Measurements from ENCODE around the gene TP53I11. TPM values are rescaled to one million over a fixed set of nuclear protein-coding genes. Genes with fewer than 3 reads are reported as not detected.

TP53I11 gene
- total and polyA plus RNA-seq, 8 donors = 45.7 to 95.5 (median 58.2) TPM

DNA sequence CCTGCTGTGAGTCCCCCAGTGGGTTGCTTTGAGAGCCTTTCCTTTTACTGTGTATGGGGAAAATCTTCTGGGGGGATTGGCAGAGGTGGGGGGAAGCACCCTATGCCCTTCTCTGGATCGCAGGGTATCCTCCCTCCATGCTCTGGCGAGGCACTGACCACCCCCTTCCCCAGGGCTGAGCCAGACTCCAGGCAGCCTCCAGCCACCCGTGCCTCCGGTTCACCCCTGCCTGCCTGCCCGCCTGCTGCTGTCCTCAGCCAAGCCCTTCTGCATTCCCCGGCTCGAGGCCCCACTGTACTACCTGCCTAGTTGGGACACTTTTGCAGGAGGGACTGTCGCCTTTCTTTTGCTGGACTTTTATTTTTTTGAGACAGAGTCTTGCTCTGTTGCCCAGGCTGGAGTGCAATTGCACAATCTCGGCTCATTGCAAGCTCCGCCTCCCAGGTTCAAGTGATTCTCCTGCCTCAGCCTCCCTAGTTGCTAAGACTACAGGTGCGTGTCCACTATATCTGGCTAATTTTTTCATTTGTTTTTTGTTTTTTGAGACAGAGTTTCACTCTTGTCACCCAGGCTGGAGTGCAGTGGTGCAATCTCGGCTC, 23.8 kb upstream of the TP53I11 start:
- DNase-seq (no peak), ATAC-seq (no peak)
- no peak overlapping the region for H3K4me3 ChIP-seq
- H3K4me1 ChIP-seq = peaks cover 22 to 35% of the 10 kb centered on the region in 2 donors
- H3K27me3 ChIP-seq = no peaks in the 10 kb centered on the region
- H3K27ac ChIP-seq = no peak overlapping the region
- TF ChIP-seq, protein P1, sequence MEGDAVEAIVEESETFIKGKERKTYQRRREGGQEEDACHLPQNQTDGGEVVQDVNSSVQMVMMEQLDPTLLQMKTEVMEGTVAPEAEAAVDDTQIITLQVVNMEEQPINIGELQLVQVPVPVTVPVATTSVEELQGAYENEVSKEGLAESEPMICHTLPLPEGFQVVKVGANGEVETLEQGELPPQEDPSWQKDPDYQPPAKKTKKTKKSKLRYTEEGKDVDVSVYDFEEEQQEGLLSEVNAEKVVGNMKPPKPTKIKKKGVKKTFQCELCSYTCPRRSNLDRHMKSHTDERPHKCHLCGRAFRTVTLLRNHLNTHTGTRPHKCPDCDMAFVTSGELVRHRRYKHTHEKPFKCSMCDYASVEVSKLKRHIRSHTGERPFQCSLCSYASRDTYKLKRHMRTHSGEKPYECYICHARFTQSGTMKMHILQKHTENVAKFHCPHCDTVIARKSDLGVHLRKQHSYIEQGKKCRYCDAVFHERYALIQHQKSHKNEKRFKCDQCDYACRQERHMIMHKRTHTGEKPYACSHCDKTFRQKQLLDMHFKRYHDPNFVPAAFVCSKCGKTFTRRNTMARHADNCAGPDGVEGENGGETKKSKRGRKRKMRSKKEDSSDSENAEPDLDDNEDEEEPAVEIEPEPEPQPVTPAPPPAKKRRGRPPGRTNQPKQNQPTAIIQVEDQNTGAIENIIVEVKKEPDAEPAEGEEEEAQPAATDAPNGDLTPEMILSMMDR (IDR thresholded peaks at IDR 0.05) = no peak
- intact Hi-C loops (cut with DNase I) = no loop called here
- H3K9me3 ChIP-seq = no peaks in the 10 kb centered on the region
- H3K36me3 ChIP-seq = no peaks in the 10 kb centered on the region

DNA sequence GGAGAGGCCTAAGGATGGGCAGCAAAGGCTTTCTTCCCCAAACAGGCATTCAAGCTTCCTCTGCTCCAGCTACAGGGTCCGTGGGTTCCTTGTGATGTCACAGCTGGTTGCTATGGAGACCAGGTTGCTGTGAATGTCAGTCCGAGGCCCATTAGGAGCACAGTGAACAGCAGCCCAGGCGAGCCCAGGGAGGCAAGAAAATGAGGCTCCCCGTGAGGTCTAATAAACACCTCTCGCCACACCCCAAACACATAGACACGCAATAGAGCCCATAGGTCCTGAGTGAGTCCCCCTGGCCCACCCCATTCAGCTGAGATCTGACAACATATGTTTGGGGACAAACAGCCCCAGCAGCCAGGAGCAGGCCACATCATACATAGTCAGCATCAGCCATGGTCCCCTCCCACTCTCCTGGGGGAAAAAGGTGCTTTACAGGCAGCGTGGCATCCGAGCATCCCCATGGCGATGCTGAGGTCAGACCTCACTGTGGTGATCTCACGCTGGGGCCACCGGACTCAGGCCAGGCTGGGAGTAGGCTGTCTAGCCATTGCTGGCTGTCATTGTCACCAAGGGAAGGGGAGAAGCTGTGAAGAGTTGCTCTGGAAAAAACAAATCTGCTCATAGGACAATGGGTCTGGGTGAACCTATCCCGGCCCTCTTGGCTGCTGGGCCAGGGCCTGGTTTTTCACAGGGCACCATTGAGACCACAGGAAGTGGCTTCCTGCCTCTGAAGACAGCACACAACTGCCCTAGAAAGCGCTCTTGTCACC, 23.1 kb upstream of the TP53I11 start:
- ATAC-seq (no peak), DNase-seq (no peak)
- TF ChIP-seq, protein P1 (IDR thresholded peaks at IDR 0.05) = no peak
- intact Hi-C loops (cut with DNase I) = no loop called here
- Histone ChIP-seq H3K9me3 (no peaks in the 10 kb centered on the region), H3K27ac (no peak overlapping the region), H3K4me1 (peaks cover 15 to 28% of the 10 kb centered on the region in 2 donors), H3K27me3 (no peaks in the 10 kb centered on the region), H3K4me3 (no peak overlapping the region), H3K36me3 (no peaks in the 10 kb centered on the region)

DNA sequence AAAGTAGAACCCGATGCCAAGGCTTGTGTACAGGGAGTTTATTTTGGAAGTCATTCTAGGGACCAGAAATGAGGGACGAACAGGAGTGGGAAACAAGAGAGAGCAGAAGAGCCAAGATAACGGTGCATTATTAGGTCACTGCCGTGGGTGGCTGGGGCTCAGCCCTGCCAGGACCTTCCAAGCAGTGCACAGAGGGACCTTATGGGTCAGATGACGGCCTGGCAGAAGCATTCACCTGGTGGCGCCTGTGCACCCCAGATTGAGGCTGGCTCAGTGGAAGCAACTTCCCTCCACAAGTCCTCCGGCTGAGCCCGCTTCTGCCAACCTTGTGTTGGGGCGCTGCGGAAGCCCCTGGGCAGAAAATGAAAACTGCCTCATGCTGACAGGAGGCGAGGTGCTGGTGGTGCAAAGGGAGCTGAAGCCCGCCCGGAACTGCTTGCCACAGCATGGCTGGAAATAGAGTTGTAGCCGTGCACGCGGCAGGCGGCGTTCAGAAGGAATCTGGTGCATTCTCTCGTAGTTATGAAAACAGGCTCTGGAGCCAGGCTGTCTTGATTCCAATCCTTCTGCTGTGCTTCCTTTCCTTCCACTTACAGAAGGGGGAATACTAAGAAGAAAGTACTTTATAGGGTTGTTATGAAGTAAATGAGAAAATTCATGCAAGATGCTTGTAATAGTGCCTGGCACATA, 22.2 kb upstream of the TP53I11 start:
- intact Hi-C loops (cut with DNase I) = no loop called here
- no peaks in the 10 kb centered on the region for H3K36me3 ChIP-seq
- no peak overlapping the region for H3K4me3 ChIP-seq
- no peak overlapping the region for H3K27ac ChIP-seq
- DNase-seq = no peak
- H3K27me3 ChIP-seq = no peaks in the 10 kb centered on the region
- peaks cover 7 to 19% of the 10 kb centered on the region in 2 donors for H3K4me1 ChIP-seq
- ATAC-seq = no peak
- TF ChIP-seq, protein P1 (IDR thresholded peaks at IDR 0.05) = no peak
- no peaks in the 10 kb centered on the region for H3K9me3 ChIP-seq

DNA sequence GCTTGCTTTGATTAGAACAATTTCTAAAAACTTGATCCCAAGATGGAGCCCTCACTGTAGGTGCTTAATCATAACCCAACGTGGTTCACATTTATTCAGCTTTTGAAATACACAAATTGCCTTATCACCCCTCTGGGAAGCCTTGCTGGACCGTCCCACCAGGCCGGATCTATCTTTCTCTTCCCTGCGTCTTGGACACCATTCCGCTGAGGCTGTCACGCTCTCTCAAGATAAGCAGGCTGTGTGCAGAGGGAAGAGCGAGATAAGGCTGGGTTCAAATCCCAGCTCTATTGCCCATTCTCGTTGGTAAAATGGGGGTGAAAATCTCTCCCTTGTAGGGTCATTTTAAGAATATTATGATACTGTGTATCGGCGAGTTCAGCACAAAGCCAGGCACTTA, 20.5 kb upstream of the TP53I11 start:
- Histone ChIP-seq H3K27ac (peak overlapping the region in 1 of 2 donors; percentile 80), H3K9me3 (no peaks in the 10 kb centered on the region), H3K4me3 (no peak overlapping the region), H3K4me1 (peaks cover 0 to 8% of the 10 kb centered on the region in 2 donors), H3K36me3 (no peaks in the 10 kb centered on the region), H3K27me3 (no peaks in the 10 kb centered on the region)
- DNase-seq (no peak), ATAC-seq (no peak)
- intact Hi-C loops (cut with DNase I) = no loop called here
- TF ChIP-seq, protein P1 (IDR thresholded peaks at IDR 0.05) = no peak

DNA sequence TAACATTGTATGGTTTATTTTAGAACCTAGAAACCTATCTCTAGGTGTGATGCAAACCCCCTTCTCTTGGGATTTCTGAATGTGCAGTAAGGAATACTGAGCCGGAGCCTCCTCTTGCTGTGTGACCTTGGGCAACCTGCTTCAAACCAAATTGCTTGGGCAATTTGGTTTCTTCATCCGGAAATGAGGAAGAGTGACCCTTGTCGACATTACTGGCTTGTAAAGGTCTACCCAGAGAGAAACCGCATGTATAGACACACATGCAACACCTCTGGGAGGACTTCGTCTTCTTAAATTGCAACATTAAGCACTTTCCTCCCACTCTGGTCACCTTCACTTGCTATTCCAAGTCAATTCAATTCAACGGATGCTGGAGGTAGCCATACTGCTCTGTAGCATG, 19.6 kb upstream of the TP53I11 start:
- TF ChIP-seq, protein P1 (IDR thresholded peaks at IDR 0.05) = no peak

More for the DNA sequence above, 19.6 kb upstream of the TP53I11 start:
- Histone ChIP-seq H3K27me3 (no peaks in the 10 kb centered on the region), H3K4me1 (peaks cover 0 to 9% of the 10 kb centered on the region in 2 donors), H3K36me3 (no peaks in the 10 kb centered on the region), H3K27ac (peak overlapping the region in 1 of 2 donors; percentile 80), H3K9me3 (no peaks in the 10 kb centered on the region), H3K4me3 (no peak overlapping the region)
- DNase-seq (no peak), ATAC-seq (no peak)
- intact Hi-C loops (cut with DNase I) = no loop called here
